Smooth muscle cell (in vitro differentiated cells): Measurements from ENCODE around the gene VRK1. TPM values are rescaled to one million over a fixed set of nuclear protein-coding genes. Genes with fewer than 3 reads are reported as not detected.

Experiments
- DNase-seq: peaks from one replicate; lab custom pipeline; 2025; ENCODE audit not compliant: unreplicated experiment; lab: John Stamatoyannopoulos, UW
- H2AFZ ChIP-seq: fragments of 200-600 bp; sonication (generic); 2 replicates; pipeline ENCODE4 v1.6.0; 2016; ENCODE audit warnings: antibody characterized with exemption, low read depth, mild to moderate bottlenecking
- H3F3A ChIP-seq: fragments of 200-600 bp; sonication (generic); 2 replicates; pipeline ENCODE4 v1.6.0; 2017; ENCODE audit warnings: antibody characterized with exemption, low read depth
- H3K27ac ChIP-seq: fragments of 200-600 bp; sonication (generic); 2 replicates; pipeline ENCODE4 v1.5.1; 2016; ENCODE audit warnings: low read depth, mild to moderate bottlenecking
- H3K27me3 ChIP-seq: fragments of 200-600 bp; sonication (generic); 2 replicates; pipeline ENCODE4 v1.6.1; 2016; ENCODE audit warnings: low read depth, mild to moderate bottlenecking
- H3K36me3 ChIP-seq: fragments of 200-600 bp; sonication (generic); 2 replicates; pipeline ENCODE4 v1.5.1; 2016; ENCODE audit warnings: low read depth
- H3K4me1 ChIP-seq: fragments of 200-600 bp; sonication (generic); 2 replicates; pipeline ENCODE4 v1.5.1; 2016; ENCODE audit warnings: low read depth
- H3K4me2 ChIP-seq: fragments of 200-600 bp; sonication (generic); 2 replicates; pipeline ENCODE4 v1.6.0; 2016; ENCODE audit warnings: mild to moderate bottlenecking
- H3K4me3 ChIP-seq: fragments of 200-600 bp; sonication (generic); 2 replicates; pipeline ENCODE4 v1.5.1; 2016; ENCODE audit warnings: mild to moderate bottlenecking
- H3K79me2 ChIP-seq: fragments of 200-600 bp; sonication (generic); 2 replicates; pipeline ENCODE4 v1.6.0; 2016; ENCODE audit warnings: low read depth, mild to moderate bottlenecking
- H3K9ac ChIP-seq: fragments of 200-600 bp; sonication (generic); 2 replicates; pipeline ENCODE4 v1.6.0; 2016; ENCODE audit warnings: low read depth
- H3K9me3 ChIP-seq: fragments of 200-600 bp; sonication (generic); replicated peaks from 2 replicates; pipeline ENCODE4 v1.5.1; 2016; ENCODE audit warnings: low read depth
- H4K20me1 ChIP-seq: fragments of 200-600 bp; sonication (generic); 2 replicates; pipeline ENCODE4 v1.6.0; 2016; ENCODE audit warnings: low read depth
- CTCF ChIP-seq: fragments of 200-600 bp; sonication (generic); IDR thresholded peaks from 2 replicates; pipeline ENCODE4 v1.5.1; 2017; ENCODE audit warnings: borderline replicate concordance, mild to moderate bottlenecking, antibody characterized with exemption; ENCODE audit not compliant: insufficient read depth, poor library complexity, severe bottlenecking
- WGBS: methylation state at CpG from one replicate; pipeline ENCODE4 v1.1.7; 2016; ENCODE audit warnings: low lambda C conversion rate; 5-methylcytosine and 5-hydroxymethylcytosine counted together
- polyA plus RNA-seq: library from polyadenylated mRNA; unstranded; fragments of >200 nt; fragmentation: Nextera tagmentation; extraction: Ambion mirVana; gene quantifications from 2 replicates; pipeline ENCODE4 v1.2.1, GENCODE V29; 2016
- total RNA-seq: library from RNA; depleted of rRNA; stranded (reverse); fragments of >200 nt; gene quantifications from 2 replicates; pipeline ENCODE4 v1.2.3, GENCODE V29; 2014

Gene VRK1
- total and polyA plus RNA-seq, 2 experiments from 2014 or later = 13.7 to 13.9 TPM

GRCh38 chr14:96852823-96853422 lies 55.7 kb downstream of the VRK1 start:
- Histone ChIP-seq H3K27ac (no peak overlapping the region), H3K9ac (no peak overlapping the region), H3K9me3 (no peaks in the 10 kb centered on the region), H3K4me1 (peaks cover under 1% of the 10 kb centered on the region), H3K4me3 (no peak overlapping the region), H3K36me3 (no peaks in the 10 kb centered on the region), H2AFZ (no peak overlapping the region), H3K27me3 (no peaks in the 10 kb centered on the region), H3K4me2 (no peak overlapping the region), H4K20me1 (no peaks in the 10 kb centered on the region), H3F3A (no peaks in the 10 kb centered on the region), H3K79me2 (no peaks in the 10 kb centered on the region)
- WGBS = 81% methylated on average over 4 of the region's 4 CpGs
- no peak for DNase-seq
- peak; percentile 71 for TF ChIP-seq CTCF

GRCh38 chr14:96858643-96859042 lies 61.5 kb downstream of the VRK1 start:
- no peak overlapping the region for H3K4me2 ChIP-seq
- H3K27me3 ChIP-seq = no peaks in the 10 kb centered on the region
- no peak overlapping the region for H3K9ac ChIP-seq
- H4K20me1 ChIP-seq = no peaks in the 10 kb centered on the region
- H3F3A ChIP-seq = no peaks in the 10 kb centered on the region
- H3K36me3 ChIP-seq = no peaks in the 10 kb centered on the region
- H2AFZ ChIP-seq = no peak overlapping the region
- H3K4me1 ChIP-seq = peaks cover 22% of the 10 kb centered on the region
- H3K4me3 ChIP-seq = no peak overlapping the region
- no peak for DNase-seq
- no peak overlapping the region for H3K27ac ChIP-seq
- no peak for TF ChIP-seq CTCF
- no peaks in the 10 kb centered on the region for H3K9me3 ChIP-seq
- no peaks in the 10 kb centered on the region for H3K79me2 ChIP-seq

GRCh38 chr14:96861568-96862310 lies 64.6 kb downstream of the VRK1 start:
- no peak for TF ChIP-seq CTCF
- no peak for DNase-seq
- H3K4me3 ChIP-seq = no peak overlapping the region
- no peaks in the 10 kb centered on the region for H3K36me3 ChIP-seq
- H3K27ac ChIP-seq = no peak overlapping the region
- H3K4me1 ChIP-seq = peaks cover 23% of the 10 kb centered on the region
- WGBS = 66% methylated on average over 5 of the region's 5 CpGs
- no peak overlapping the region for H2AFZ ChIP-seq
- H3K79me2 ChIP-seq = no peaks in the 10 kb centered on the region
- H4K20me1 ChIP-seq = no peaks in the 10 kb centered on the region
- H3K4me2 ChIP-seq = no peak overlapping the region
- H3K27me3 ChIP-seq = no peaks in the 10 kb centered on the region
- H3K9ac ChIP-seq = no peak overlapping the region
- no peaks in the 10 kb centered on the region for H3K9me3 ChIP-seq
- H3F3A ChIP-seq = no peaks in the 10 kb centered on the region
